ENCODE results near the gene ANGEL1. TPM values are rescaled to one million over a fixed set of nuclear protein-coding genes. Genes with fewer than 3 reads are reported as not detected.
A peak's percentile ranks its signal among the peaks of the same experiment; 100 is the strongest.

The ANGEL1 gene
- total RNA-seq, 1 experiment from 2014 or later = 19.9 TPM

- Histone ChIP-seq H3K9me3 (ENCODE audit: low read depth, low read length, poor library complexity, severe bottlenecking) (no peaks in the 10 kb centered on the region), H3K27ac (ENCODE audit: low read depth, low read length, poor library complexity, severe bottlenecking) (no peak overlapping the region), H3K4me3 (ENCODE audit: low read depth, low read length, poor library complexity, severe bottlenecking) (no peak overlapping the region), H3K4me1 (ENCODE audit: insufficient read depth, low read length, poor library complexity, severe bottlenecking) (peaks cover 9% of the 10 kb centered on the region), H3K27me3 (replicated peaks; ENCODE audit: insufficient read depth, low read depth, low read length, poor library complexity) (peaks cover 12% of the 10 kb centered on the region), H3K36me3 (ENCODE audit: insufficient read depth, low read length, poor library complexity, severe bottlenecking) (no peaks in the 10 kb centered on the region)
- intact Hi-C loops (cut with micrococcal nuclease; ENCODE audit: unreplicated experiment) = no loop called here
- POLR2A ChIA-PET (ENCODE audit: low non-redundant PET) = no interaction called here
- no peak for DNase-seq (ENCODE audit: low spot score)
- TF ChIP-seq, protein P1, sequence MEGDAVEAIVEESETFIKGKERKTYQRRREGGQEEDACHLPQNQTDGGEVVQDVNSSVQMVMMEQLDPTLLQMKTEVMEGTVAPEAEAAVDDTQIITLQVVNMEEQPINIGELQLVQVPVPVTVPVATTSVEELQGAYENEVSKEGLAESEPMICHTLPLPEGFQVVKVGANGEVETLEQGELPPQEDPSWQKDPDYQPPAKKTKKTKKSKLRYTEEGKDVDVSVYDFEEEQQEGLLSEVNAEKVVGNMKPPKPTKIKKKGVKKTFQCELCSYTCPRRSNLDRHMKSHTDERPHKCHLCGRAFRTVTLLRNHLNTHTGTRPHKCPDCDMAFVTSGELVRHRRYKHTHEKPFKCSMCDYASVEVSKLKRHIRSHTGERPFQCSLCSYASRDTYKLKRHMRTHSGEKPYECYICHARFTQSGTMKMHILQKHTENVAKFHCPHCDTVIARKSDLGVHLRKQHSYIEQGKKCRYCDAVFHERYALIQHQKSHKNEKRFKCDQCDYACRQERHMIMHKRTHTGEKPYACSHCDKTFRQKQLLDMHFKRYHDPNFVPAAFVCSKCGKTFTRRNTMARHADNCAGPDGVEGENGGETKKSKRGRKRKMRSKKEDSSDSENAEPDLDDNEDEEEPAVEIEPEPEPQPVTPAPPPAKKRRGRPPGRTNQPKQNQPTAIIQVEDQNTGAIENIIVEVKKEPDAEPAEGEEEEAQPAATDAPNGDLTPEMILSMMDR (conservative IDR thresholded peaks at IDR 0.05; ENCODE audit: low read depth, low read length) = no peak
- TF ChIP-seq EZH2 (IDR thresholded peaks at IDR 0.05; ENCODE audit: borderline replicate concordance, low read depth, low read length, poor library complexity, severe bottlenecking) = no peak
- CTCF ChIA-PET = no interaction called here
- no TSS peak for BruUV-seq (replicated peaks)
These were observed 2.3 kb upstream of the ANGEL1 start for GRCh38 chr14:76814726-76815645.

DNA sequence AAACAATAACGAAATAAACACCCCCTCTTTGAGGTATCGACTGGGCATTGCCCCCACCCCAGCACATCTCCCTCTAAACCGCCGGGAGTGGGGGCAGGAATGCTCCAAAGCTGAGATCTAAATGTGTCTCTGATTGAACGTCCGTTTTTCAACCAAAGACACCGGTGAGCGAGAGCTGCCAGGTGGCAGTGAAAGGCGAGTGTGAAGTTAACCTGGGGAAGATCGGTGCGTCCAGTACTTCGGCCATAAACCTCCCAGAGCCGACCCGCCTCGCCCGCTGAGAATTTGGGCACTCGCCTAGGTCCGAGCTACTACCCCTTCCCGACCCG, 625 bp downstream of the ANGEL1 start:
- H3K27ac ChIP-seq (ENCODE audit: low read depth, low read length, poor library complexity, severe bottlenecking) = peak overlapping the region; percentile 79
- POLR2A ChIA-PET (ENCODE audit: low non-redundant PET) = no interaction called here

GRCh38 chr14:76811561-76811960, 1.1 kb downstream of the ANGEL1 start:
- ChIA-PET CTCF (interaction anchor here (0.6 to 1.2 kb wide), 2 partner anchors 28 to 101 kb away, joined by 4 to 5 read pairs; no protein-coding TSS in a partner anchor), POLR2A (ENCODE audit: low non-redundant PET) (interaction anchor here (0.6 kb wide), 1 partner anchor 167 kb away, joined by 4 read pairs; no protein-coding TSS in a partner anchor)
- Histone ChIP-seq H3K27me3 (replicated peaks; ENCODE audit: insufficient read depth, low read depth, low read length, poor library complexity) (no peaks in the 10 kb centered on the region), H3K36me3 (ENCODE audit: insufficient read depth, low read length, poor library complexity, severe bottlenecking) (peaks cover 7% of the 10 kb centered on the region), H3K27ac (ENCODE audit: low read depth, low read length, poor library complexity, severe bottlenecking) (peak overlapping the region; percentile 79), H3K9me3 (ENCODE audit: low read depth, low read length, poor library complexity, severe bottlenecking) (no peaks in the 10 kb centered on the region), H3K4me3 (ENCODE audit: low read depth, low read length, poor library complexity, severe bottlenecking) (peak overlapping the region; percentile 86), H3K4me1 (ENCODE audit: insufficient read depth, low read length, poor library complexity, severe bottlenecking) (peaks cover 9% of the 10 kb centered on the region)
- intact Hi-C loops (cut with micrococcal nuclease; ENCODE audit: unreplicated experiment) = no loop called here
- no TSS peak for BruUV-seq (replicated peaks)
- no peak for DNase-seq (ENCODE audit: low spot score)
- TF ChIP-seq, protein P1 (conservative IDR thresholded peaks at IDR 0.05; ENCODE audit: low read depth, low read length) = no peak

More for the DNA sequence above, 625 bp downstream of the ANGEL1 start:
- H3K4me1 ChIP-seq (ENCODE audit: insufficient read depth, low read length, poor library complexity, severe bottlenecking) = peaks cover 9% of the 10 kb centered on the region
- no peaks in the 10 kb centered on the region for H3K27me3 ChIP-seq (replicated peaks; ENCODE audit: insufficient read depth, low read depth, low read length, poor library complexity)
- TF ChIP-seq, protein P1 (conservative IDR thresholded peaks at IDR 0.05; ENCODE audit: low read depth, low read length) = no peak
- no peak for TF ChIP-seq EZH2 (IDR thresholded peaks at IDR 0.05; ENCODE audit: borderline replicate concordance, low read depth, low read length, poor library complexity, severe bottlenecking)
- intact Hi-C loops (cut with micrococcal nuclease; ENCODE audit: unreplicated experiment) = no loop called here
- H3K4me3 ChIP-seq (ENCODE audit: low read depth, low read length, poor library complexity, severe bottlenecking) = peak overlapping the region; percentile 86
- peaks cover 4% of the 10 kb centered on the region for H3K36me3 ChIP-seq (ENCODE audit: insufficient read depth, low read length, poor library complexity, severe bottlenecking)
- TSS peak; percentile 49 for BruUV-seq (replicated peaks)
- no peaks in the 10 kb centered on the region for H3K9me3 ChIP-seq (ENCODE audit: low read depth, low read length, poor library complexity, severe bottlenecking)
- CTCF ChIA-PET = interaction anchor here (0.6 to 1.2 kb wide), 2 partner anchors 29 to 102 kb away, joined by 4 to 5 read pairs; no protein-coding TSS in a partner anchor
- DNase-seq (ENCODE audit: low spot score) = no peak
